Smooth muscle cell (in vitro differentiated cells): ENCODE results near the gene EBLN2. TPM values are rescaled to one million over a fixed set of nuclear protein-coding genes. Genes with fewer than 3 reads are reported as not detected.

ENCODE experiments used
- DNase-seq: peaks from one replicate; lab custom pipeline; 2025; ENCODE audit not compliant: unreplicated experiment; lab: John Stamatoyannopoulos, UW
- H2AFZ ChIP-seq: fragments of 200-600 bp; sonication (generic); 2 replicates; pipeline ENCODE4 v1.6.0; 2016; ENCODE audit warnings: antibody characterized with exemption, low read depth, mild to moderate bottlenecking
- H3F3A ChIP-seq: fragments of 200-600 bp; sonication (generic); 2 replicates; pipeline ENCODE4 v1.6.0; 2017; ENCODE audit warnings: antibody characterized with exemption, low read depth
- H3K27ac ChIP-seq: fragments of 200-600 bp; sonication (generic); 2 replicates; pipeline ENCODE4 v1.5.1; 2016; ENCODE audit warnings: low read depth, mild to moderate bottlenecking
- H3K27me3 ChIP-seq: fragments of 200-600 bp; sonication (generic); 2 replicates; pipeline ENCODE4 v1.6.1; 2016; ENCODE audit warnings: low read depth, mild to moderate bottlenecking
- H3K36me3 ChIP-seq: fragments of 200-600 bp; sonication (generic); 2 replicates; pipeline ENCODE4 v1.5.1; 2016; ENCODE audit warnings: low read depth
- H3K4me1 ChIP-seq: fragments of 200-600 bp; sonication (generic); 2 replicates; pipeline ENCODE4 v1.5.1; 2016; ENCODE audit warnings: low read depth
- H3K4me2 ChIP-seq: fragments of 200-600 bp; sonication (generic); 2 replicates; pipeline ENCODE4 v1.6.0; 2016; ENCODE audit warnings: mild to moderate bottlenecking
- H3K4me3 ChIP-seq: fragments of 200-600 bp; sonication (generic); 2 replicates; pipeline ENCODE4 v1.5.1; 2016; ENCODE audit warnings: mild to moderate bottlenecking
- H3K79me2 ChIP-seq: fragments of 200-600 bp; sonication (generic); 2 replicates; pipeline ENCODE4 v1.6.0; 2016; ENCODE audit warnings: low read depth, mild to moderate bottlenecking
- H3K9ac ChIP-seq: fragments of 200-600 bp; sonication (generic); 2 replicates; pipeline ENCODE4 v1.6.0; 2016; ENCODE audit warnings: low read depth
- H3K9me3 ChIP-seq: fragments of 200-600 bp; sonication (generic); replicated peaks from 2 replicates; pipeline ENCODE4 v1.5.1; 2016; ENCODE audit warnings: low read depth
- H4K20me1 ChIP-seq: fragments of 200-600 bp; sonication (generic); 2 replicates; pipeline ENCODE4 v1.6.0; 2016; ENCODE audit warnings: low read depth
- CTCF ChIP-seq: fragments of 200-600 bp; sonication (generic); IDR thresholded peaks from 2 replicates; pipeline ENCODE4 v1.5.1; 2017; ENCODE audit warnings: borderline replicate concordance, mild to moderate bottlenecking, antibody characterized with exemption; ENCODE audit not compliant: insufficient read depth, poor library complexity, severe bottlenecking
- WGBS: methylation state at CpG from one replicate; pipeline ENCODE4 v1.1.7; 2016; ENCODE audit warnings: low lambda C conversion rate; 5-methylcytosine and 5-hydroxymethylcytosine counted together
- polyA plus RNA-seq: library from polyadenylated mRNA; unstranded; fragments of >200 nt; fragmentation: Nextera tagmentation; extraction: Ambion mirVana; gene quantifications from 2 replicates; pipeline ENCODE4 v1.2.1, GENCODE V29; 2016
- total RNA-seq: library from RNA; depleted of rRNA; stranded (reverse); fragments of >200 nt; gene quantifications from 2 replicates; pipeline ENCODE4 v1.2.3, GENCODE V29; 2014

The EBLN2 gene
- total and polyA plus RNA-seq, 2 experiments from 2014 or later = 2.9 to 5.5 TPM

DNA sequence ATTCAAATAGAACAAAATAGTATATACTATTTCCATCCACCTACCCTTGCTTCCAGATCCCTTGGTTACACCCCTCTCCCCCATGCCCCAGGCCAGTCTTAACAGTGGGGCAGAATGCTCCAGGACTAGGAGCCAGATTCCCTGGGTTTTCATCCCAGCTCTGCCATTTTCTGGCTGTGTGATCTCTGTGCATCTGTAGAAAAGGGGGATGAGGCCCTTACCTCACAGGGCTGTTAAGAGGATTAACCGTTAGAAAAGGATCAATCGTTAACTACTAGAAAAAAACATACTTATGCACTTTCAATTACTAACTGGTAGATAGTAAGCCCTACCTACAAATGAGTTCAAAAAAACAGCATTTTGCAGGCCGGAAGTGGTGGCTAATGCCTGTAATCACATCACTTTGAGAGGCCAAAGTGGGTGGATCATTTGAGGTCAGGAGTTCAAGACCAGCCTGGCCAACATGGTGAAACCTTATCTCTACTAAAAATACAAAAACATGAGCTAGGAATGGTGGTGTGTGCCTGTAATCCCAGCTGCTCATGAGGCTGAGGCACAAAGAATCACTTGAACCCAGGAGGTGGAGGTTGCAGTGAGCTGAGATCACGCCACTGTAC, 11.7 kb downstream of the EBLN2 start:
- Histone ChIP-seq H3K79me2 (no peaks in the 10 kb centered on the region), H3K27ac (no peak overlapping the region), H3K4me2 (no peak overlapping the region), H3K4me1 (no peaks in the 10 kb centered on the region), H3K27me3 (no peaks in the 10 kb centered on the region), H3K36me3 (no peaks in the 10 kb centered on the region), H3K9me3 (no peaks in the 10 kb centered on the region), H2AFZ (no peak overlapping the region), H4K20me1 (peaks cover 7% of the 10 kb centered on the region), H3K9ac (no peak overlapping the region), H3K4me3 (no peak overlapping the region), H3F3A (no peaks in the 10 kb centered on the region)
- TF ChIP-seq CTCF = no peak
- no peak for DNase-seq
- WGBS = 81% methylated on average over 4 of the region's 4 CpGs

- no peaks in the 10 kb centered on the region for H3K4me1 ChIP-seq
- no peaks in the 10 kb centered on the region for H3K36me3 ChIP-seq
- no peaks in the 10 kb centered on the region for H3K79me2 ChIP-seq
- no peak overlapping the region for H3K27ac ChIP-seq
- H3F3A ChIP-seq = no peaks in the 10 kb centered on the region
- no peak overlapping the region for H2AFZ ChIP-seq
- no peak overlapping the region for H3K9ac ChIP-seq
- H3K4me3 ChIP-seq = no peak overlapping the region
- H4K20me1 ChIP-seq = no peaks in the 10 kb centered on the region
- H3K27me3 ChIP-seq = no peaks in the 10 kb centered on the region
- no peak overlapping the region for H3K4me2 ChIP-seq
- 96% methylated on average over 8 of the region's 8 CpGs for WGBS
- no peak for DNase-seq
- no peak for TF ChIP-seq CTCF
- H3K9me3 ChIP-seq = no peaks in the 10 kb centered on the region
Measured at GRCh38 chr3:73074781-73075180, 13.3 kb downstream of the EBLN2 start.

DNA sequence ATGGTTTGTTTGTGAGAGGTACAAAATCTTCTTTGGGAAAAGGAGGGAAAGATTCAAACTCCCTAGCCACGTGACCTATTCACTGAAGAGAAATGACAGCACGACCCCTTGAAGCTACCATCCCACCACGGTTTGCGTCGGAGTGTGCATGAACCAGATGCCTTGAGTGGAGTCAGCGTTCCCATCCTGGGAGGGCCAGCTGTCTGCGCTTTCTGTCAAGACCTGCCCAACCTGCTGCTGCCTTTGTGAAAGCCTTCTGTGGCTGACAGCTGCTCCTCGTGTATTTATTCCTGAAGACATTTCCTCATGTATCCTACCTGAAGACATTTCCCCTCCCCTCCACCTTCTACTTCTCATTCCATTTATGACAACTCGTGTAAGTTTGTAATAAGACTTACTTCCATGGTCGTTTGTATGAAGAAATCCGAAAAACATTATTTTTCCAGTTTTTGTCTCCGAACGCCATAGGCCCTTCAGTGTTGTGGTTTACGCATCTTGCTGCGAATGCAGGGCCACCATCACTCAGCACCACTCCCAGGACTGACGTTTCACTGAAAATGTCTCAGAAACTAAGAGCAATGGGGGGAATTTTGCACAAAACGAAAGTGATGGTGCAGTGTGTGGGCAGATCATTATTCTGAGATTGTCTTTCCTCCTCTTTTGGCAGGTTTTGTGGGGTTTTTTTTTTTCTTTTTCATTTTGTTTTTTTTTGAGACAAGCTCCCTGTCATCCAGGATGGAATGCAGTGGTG, 18.9 kb downstream of the EBLN2 start:
- no peaks in the 10 kb centered on the region for H4K20me1 ChIP-seq
- H3K27me3 ChIP-seq = no peaks in the 10 kb centered on the region
- no peaks in the 10 kb centered on the region for H3K79me2 ChIP-seq
- H3K9me3 ChIP-seq = no peaks in the 10 kb centered on the region
- H3K4me1 ChIP-seq = no peaks in the 10 kb centered on the region
- DNase-seq = no peak
- H2AFZ ChIP-seq = no peak overlapping the region
- H3K4me2 ChIP-seq = no peak overlapping the region
- TF ChIP-seq CTCF = no peak
- no peak overlapping the region for H3K9ac ChIP-seq
- H3K36me3 ChIP-seq = no peaks in the 10 kb centered on the region
- 86% methylated on average over 17 of the region's 17 CpGs for WGBS
- H3F3A ChIP-seq = no peaks in the 10 kb centered on the region
- no peak overlapping the region for H3K27ac ChIP-seq
- H3K4me3 ChIP-seq = no peak overlapping the region
